Tibial nerve (tissue), 4 donors: ENCODE results near the gene ZNF385C. TPM values are rescaled to one million over a fixed set of nuclear protein-coding genes. Genes with fewer than 3 reads are reported as not detected.
"Not testable (repeated sequence)": the region's sequence is repeated elsewhere in the genome, so short reads cannot be mapped to it uniquely, and the experiment has no call there.

Experiments used
- DNase-seq, 2 donors: peaks; one replicate each; pipeline ENCODE4 v3.0.0-alpha.2; 2019; ENCODE audit warnings: low spot score in 2 of 2
- H3K27ac ChIP-seq, 4 donors: fragments of 200-600 bp; sonication (generic) in 3 of 4; one replicate each; pipeline ENCODE4 v1.5.1; 2017 to 2019; ENCODE audit warnings: mild to moderate bottlenecking in 1 of 4
- H3K27me3 ChIP-seq, 2 donors: fragments of 200-600 bp; sonication (generic) in 1 of 2; one replicate each; pipeline versions ENCODE4 v1.5.1 to v1.6.0; 2017 to 2019
- H3K36me3 ChIP-seq, 3 donors: fragments of 200-600 bp; sonication (generic); one replicate each; pipeline ENCODE4 v1.5.1; 2018 to 2019
- H3K4me1 ChIP-seq, 4 donors: fragments of 200-600 bp; sonication (generic) in 3 of 4; one replicate each; pipeline ENCODE4 v1.5.1; 2017 to 2019
- H3K4me3 ChIP-seq, 4 donors: fragments of 200-600 bp; sonication (generic) in 3 of 4; one replicate each; pipeline ENCODE4 v1.5.1; 2017 to 2019; ENCODE audit warnings: mild to moderate bottlenecking in 1 of 4, moderate library complexity in 1 of 4
- H3K9me3 ChIP-seq, 4 donors: fragments of 200-600 bp; sonication (generic) in 3 of 4; one replicate each; pipeline ENCODE4 v1.5.1; 2017 to 2019
- CTCF ChIP-seq, 5 experiments: fragments of 200-600 bp in 3 of 5; fragments of 450-650 bp in 2 of 5; sonication (generic) in 3 of 5; IDR thresholded peaks; one replicate each; pipeline ENCODE4 v1.5.1; 2016 to 2019; ENCODE audit warnings: antibody characterized with exemption in 5 of 5, mild to moderate bottlenecking in 3 of 5, moderate library complexity in 2 of 5
- EP300 ChIP-seq, 2 donors: sonication (generic); formaldehyde crosslinking; IDR thresholded peaks; one replicate each; pipeline ENCODE4 v1.6.1; 2017; ENCODE audit warnings: antibody characterized with exemption in 2 of 2, mild to moderate bottlenecking in 1 of 2
- POLR2A ChIP-seq, 2 donors: fragments of 450-650 bp; IDR thresholded peaks; one replicate each; pipeline ENCODE4 v1.6.1; 2017; ENCODE audit warnings: antibody characterized with exemption in 2 of 2, mild to moderate bottlenecking in 2 of 2, moderate library complexity in 2 of 2
- WGBS, 2 donors: methylation state at CpG; one replicate each; pipeline ENCODE4 v1.1.5; 2018; 5-methylcytosine and 5-hydroxymethylcytosine counted together
- total RNA-seq, 4 donors: library from RNA; depleted of rRNA; stranded (reverse); fragments of >200 nt; gene quantifications; one replicate each; pipeline ENCODE4 v1.1.0, GENCODE V29; 2016

ZNF385C gene
- total RNA-seq, 4 donors from 2014 or later, result 0.20 to 1.5 TPM; not detected in 2

DNA sequence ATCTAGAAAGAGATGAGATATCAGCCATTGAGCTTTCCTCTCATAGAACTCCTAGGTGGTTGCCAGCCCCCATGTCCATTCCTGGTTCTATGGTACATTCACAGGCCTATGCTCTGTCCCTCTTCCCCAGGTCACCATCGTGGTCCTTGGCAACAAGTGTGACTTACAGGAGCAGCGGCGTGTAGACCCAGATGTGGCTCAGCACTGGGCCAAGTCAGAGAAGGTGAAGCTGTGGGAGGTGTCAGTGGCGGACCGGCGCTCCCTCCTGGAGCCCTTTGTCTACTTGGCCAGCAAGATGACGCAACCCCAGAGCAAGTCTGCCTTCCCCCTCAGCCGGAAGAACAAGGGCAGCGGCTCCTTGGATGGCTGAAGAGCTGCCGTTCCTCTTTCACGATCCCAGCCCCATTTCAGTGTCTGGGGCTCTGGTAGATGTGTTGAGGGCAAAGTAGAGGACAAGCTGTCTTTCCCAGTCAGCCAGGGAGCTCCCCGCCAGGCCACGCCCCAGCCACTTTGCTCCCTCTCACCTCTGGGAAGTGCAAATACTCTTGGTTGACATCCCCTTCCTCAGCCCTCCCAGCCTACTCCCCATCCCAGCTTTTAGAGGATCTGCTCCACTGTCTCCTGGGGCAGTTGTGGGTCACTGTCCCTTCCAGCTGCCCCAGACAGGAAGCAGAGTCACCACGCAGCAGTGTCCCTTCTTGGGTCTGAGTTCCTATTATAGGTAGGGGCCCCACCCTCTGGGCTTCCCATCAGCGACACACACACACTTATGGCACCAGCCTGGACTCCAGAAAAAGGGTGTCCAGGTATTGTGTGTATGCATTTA lies 74.5 kb downstream of the ZNF385C start:
- Histone ChIP-seq H3K4me3 (no peak overlapping the region), H3K27ac (peak overlapping the region in 3 of 4 donors; percentile 53 to 80 (median 76)), H3K4me1 (peaks cover 4 to 71% (median 29%) of the 10 kb centered on the region in 4 donors), H3K9me3 (no peaks in the 10 kb centered on the region), H3K27me3 (no peaks in the 10 kb centered on the region), H3K36me3 (peaks cover 0 to 32% (median 14%) of the 10 kb centered on the region in 3 donors)
- DNase-seq, result peak in 1 of 2 donors; percentile 10
- TF ChIP-seq POLR2A (IDR thresholded peaks at IDR 0.05) (no peak), CTCF (IDR thresholded peaks at IDR 0.05) (no peak), EP300 (IDR thresholded peaks at IDR 0.05) (no peak)
- WGBS, 2 donors, result 77 to 86% methylated on average over 15 of the region's 15 CpGs

DNA sequence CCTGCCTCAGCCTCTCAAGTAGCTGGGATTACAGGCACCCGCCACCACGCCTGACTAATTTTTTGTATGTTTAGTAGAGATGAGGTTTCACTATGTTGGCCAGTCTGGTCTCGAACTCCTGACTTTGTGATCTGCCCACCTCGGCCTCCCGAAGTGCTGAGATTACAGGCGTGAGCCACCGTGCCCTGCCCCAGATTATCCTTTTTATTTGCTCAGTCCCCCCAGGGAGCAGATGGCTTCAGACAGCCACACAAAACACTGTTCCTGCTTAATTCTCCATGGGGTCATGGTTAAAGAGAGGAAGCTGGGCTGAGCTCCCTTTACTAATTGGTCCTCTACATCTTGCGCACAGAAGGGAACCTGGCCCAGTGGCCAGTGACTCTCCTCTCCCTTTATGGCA lies 77.4 kb downstream of the ZNF385C start:
- H3K9me3 ChIP-seq, DNase-seq, H3K27me3 ChIP-seq: not testable (repeated sequence)
- H3K4me1 ChIP-seq, result peaks cover 4 to 72% (median 36%) of the 10 kb centered on the region in 4 donors
- peak overlapping the region; percentile 74 to 99 (median 88) for H3K4me3 ChIP-seq
- WGBS, 2 donors, result 71 to 83% methylated on average over 8 of the region's 8 CpGs
- H3K27ac ChIP-seq, result peak overlapping the region in 1 of 4 donors; percentile 93
- peaks cover 0 to 29% (median 14%) of the 10 kb centered on the region in 3 donors for H3K36me3 ChIP-seq

- H3K36me3 ChIP-seq, result peaks cover 0 to 29% (median 14%) of the 10 kb centered on the region in 3 donors
- DNase-seq, result peak; percentile 83 to 87
- TF ChIP-seq EP300 (IDR thresholded peaks at IDR 0.05), result peak; percentile 70 to 82
- TF ChIP-seq CTCF (IDR thresholded peaks at IDR 0.05), result peak; percentile 93 to 98 (median 96)
- TF ChIP-seq POLR2A (IDR thresholded peaks at IDR 0.05), result peak; percentile 14 to 63
- no peaks in the 10 kb centered on the region for H3K27me3 ChIP-seq
- peak within 1 kb of the TSS; percentile 74 to 99 (median 88) for H3K4me3 ChIP-seq
- H3K4me1 ChIP-seq, result peaks cover 4 to 72% (median 40%) of the 10 kb centered on the region in 4 donors
- WGBS, 2 donors, result 11 to 23% methylated on average over 16 to 31 of the region's 49 CpGs
- H3K9me3 ChIP-seq, result no peaks in the 10 kb centered on the region
- H3K27ac ChIP-seq, result peak within 1 kb of the TSS; percentile 63 to 93 (median 90)
Observed at GRCh38 chr17:42019509-42020404, 78.5 kb downstream of the ZNF385C start, which contains the start of gene NKIRAS2. NKIRAS2 (plus strand) TSS chr17:42020090; CDS start chr17:42021578, 1,488 bp downstream.

GRCh38 chr17:42018988-42019387 lies 79.3 kb downstream of the ZNF385C start:
- Histone ChIP-seq H3K36me3 (peaks cover 0 to 25% (median 14%) of the 10 kb centered on the region in 3 donors), H3K4me3 (no peak overlapping the region), H3K27me3 (no peaks in the 10 kb centered on the region), H3K4me1 (peaks cover 4 to 72% (median 40%) of the 10 kb centered on the region in 4 donors), H3K27ac (no peak overlapping the region), H3K9me3 (no peaks in the 10 kb centered on the region)
- DNase-seq, result no peak
- WGBS, 2 donors, result 93 to 96% methylated on average over 4 of the region's 4 CpGs
- no peak for TF ChIP-seq CTCF (IDR thresholded peaks at IDR 0.05)
- no peak for TF ChIP-seq EP300 (IDR thresholded peaks at IDR 0.05)
- TF ChIP-seq POLR2A (IDR thresholded peaks at IDR 0.05), result no peak

DNA sequence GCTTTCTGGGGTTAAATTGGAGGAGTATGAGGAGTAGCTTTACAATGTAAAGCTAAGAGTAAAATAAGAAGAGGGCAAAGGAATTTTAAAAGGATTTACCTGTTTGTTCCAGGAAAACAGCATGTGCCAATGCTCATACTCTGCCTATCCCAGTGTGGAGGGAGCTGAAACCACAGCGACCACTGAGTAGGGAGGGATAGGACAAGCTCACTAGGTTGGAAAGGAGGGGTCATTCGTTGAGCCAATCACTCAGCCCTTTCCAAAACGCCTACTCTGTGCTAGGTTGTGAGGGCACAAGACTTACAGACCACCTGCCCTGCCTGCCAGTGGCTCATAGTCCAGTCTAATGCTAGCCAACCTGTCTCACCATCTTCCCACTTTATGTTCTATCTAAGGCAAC lies 79.9 kb downstream of the ZNF385C start:
- Histone ChIP-seq H3K4me3 (peak overlapping the region in 2 of 4 donors; percentile 72 to 75), H3K4me1 (peaks cover 4 to 73% (median 45%) of the 10 kb centered on the region in 4 donors), H3K9me3 (no peaks in the 10 kb centered on the region), H3K27ac (peak overlapping the region in 3 of 4 donors; percentile 87 to 94 (median 92)), H3K27me3 (no peaks in the 10 kb centered on the region), H3K36me3 (peaks cover 0 to 18% (median 10%) of the 10 kb centered on the region in 3 donors)
- 24 to 46% methylated on average over 3 of the region's 3 CpGs for WGBS, 2 donors
- TF ChIP-seq CTCF (IDR thresholded peaks at IDR 0.05) (no peak), POLR2A (IDR thresholded peaks at IDR 0.05) (no peak), EP300 (IDR thresholded peaks at IDR 0.05) (no peak)
- DNase-seq, result no peak
